AG08395 (cell line): ENCODE results near the gene GRIA1.
"Not testable (repeated sequence)": the region's sequence is repeated elsewhere in the genome, so short reads cannot be mapped to it uniquely, and the experiment has no call there.

Experiments used
- DNase-seq: peaks from one replicate; pipeline ENCODE4 v3.0.0; 2012; ENCODE audit warnings: mixed read lengths, low spot score

Gene GRIA1

DNA sequence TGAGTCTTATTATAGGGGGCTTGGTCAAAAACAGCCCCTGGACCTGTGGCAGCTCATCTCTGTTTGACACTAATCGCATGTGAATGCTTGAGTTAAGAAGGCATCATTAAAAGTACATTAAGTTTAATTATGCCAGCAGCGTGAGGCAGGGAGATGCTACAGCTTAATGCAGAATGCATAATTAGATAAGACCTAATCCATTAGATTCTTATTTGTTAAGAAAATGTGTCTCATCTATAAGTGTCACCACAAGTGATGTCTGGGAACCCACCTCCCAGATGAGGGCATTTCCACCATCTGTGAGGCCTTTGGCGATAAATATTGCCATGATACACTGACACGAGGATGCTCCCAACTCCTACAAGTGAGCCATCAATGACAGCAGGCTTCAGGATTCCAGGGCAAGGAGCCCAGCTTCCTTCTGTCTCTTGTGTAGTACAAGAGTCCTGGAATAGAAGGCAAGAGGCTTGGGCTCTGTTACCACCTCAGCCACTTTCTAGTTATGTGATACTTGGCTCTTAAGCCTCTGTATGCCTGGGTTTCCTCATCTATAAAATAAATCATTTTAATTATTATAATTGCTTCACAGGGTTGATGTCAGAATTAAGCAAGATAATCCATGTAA, 345.5 kb downstream of the GRIA1 start:
- DNase-seq, result no peak

DNA sequence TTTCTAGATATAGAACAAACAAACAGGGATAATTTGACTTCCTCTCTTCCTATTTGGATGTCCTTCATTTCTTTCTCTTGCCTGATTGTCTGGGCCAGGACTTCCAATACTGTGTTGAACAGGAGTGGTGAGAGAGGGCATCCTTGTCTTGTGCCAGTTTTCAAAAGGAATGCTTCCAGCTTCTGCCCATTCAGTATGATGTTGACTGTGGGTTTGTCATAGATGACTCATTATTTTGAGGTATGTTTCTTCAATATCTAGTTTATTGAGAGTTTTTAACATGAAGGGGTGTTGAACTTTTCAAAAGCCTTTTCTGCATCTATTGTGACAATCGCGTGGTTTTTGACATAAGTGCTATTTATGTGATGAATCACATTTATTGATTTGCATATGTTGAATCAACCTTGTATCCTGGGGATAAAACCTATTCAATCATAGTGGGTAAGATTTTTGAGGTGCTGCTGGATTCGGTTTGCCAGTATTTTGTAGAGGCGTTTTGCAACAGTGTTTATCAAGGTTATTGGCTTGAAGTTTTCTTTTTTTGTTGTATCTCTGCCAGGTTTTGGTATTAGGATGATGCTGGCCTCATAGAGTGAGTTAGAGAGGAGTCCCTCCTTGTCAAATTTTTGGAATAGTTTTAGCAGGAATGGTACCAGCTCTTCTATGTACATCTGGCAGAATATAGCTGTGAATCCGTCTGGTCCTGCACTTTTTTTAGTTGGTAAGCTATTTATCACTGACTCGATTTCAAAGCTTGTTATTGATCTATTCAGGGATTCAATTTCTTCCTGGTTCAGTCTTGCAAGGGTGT, 359.0 kb downstream of the GRIA1 start:
- DNase-seq, result not testable (repeated sequence)

DNA sequence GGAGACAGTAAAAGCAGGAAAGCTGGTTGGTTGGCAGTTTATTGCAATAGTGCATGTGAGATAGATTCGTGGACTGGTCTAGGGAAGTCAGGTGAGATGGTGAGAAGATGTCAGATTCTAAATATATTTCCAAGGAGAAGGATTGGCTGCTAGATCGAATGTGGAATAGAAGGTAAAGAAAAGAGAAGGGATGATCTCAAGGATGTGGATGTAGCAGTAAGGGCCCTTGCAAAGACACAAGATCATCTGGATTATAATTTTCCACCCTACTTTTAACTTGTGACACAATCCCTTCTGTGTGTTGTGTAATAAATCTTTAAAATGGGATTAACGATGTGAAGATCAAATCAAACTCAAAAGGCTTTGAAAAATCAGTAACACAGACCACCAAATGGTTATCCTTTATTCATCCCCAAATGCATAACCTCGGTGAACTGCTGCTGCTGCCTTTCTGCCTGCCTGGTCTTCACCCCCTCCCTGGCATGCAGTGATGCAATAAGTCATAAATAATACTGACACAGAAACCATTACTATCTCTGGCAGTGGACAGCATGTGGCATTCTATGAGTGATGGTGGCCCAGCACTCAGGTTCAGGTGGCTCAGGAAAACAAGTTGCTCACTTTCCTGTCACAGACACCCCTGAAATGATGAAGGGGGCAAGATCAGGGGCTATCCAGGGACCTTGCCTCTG, 369.9 kb downstream of the GRIA1 start:
- DNase-seq, result no peak

DNA sequence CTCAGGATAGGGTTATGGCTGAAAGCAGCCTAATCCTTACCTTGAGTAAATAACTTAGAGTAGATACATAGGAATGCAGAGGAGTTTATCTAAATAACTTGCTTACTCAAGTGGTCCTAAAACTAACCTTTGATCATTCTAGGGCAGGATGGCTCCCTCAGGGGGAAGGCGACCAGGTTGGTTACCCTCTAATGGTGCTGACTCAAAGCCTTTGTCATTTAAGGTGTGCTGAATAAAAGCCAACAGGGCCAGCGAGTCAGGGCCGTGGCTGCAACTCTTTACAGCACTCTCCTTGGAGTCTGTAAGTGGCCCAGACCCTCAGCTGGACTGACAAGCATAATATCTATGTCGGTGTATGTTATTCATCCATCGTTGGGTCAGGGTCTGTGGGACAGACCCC, 372.4 kb downstream of the GRIA1 start:
- DNase-seq, result not testable (repeated sequence)
